Stimulated activated CD8-positive, alpha-beta memory T cell treated with anti-CD3 and anti-CD28 coated beads, Interleukin-12 subunit alpha, Interleukin-12 subunit beta, amount 100 ng/mL, for 1 hour (primary cell): ENCODE results near the gene PARP8.
A peak's percentile ranks its signal among the peaks of the same experiment; 100 is the strongest.
"Not testable (repeated sequence)": the region's sequence is repeated elsewhere in the genome, so short reads cannot be mapped to it uniquely, and the experiment has no call there.

Experiments used
- DNase-seq: peaks from one replicate; pipeline ENCODE4 v3.0.0-alpha.2; 2020; ENCODE audit warnings: low read depth

PARP8 gene, protein sequence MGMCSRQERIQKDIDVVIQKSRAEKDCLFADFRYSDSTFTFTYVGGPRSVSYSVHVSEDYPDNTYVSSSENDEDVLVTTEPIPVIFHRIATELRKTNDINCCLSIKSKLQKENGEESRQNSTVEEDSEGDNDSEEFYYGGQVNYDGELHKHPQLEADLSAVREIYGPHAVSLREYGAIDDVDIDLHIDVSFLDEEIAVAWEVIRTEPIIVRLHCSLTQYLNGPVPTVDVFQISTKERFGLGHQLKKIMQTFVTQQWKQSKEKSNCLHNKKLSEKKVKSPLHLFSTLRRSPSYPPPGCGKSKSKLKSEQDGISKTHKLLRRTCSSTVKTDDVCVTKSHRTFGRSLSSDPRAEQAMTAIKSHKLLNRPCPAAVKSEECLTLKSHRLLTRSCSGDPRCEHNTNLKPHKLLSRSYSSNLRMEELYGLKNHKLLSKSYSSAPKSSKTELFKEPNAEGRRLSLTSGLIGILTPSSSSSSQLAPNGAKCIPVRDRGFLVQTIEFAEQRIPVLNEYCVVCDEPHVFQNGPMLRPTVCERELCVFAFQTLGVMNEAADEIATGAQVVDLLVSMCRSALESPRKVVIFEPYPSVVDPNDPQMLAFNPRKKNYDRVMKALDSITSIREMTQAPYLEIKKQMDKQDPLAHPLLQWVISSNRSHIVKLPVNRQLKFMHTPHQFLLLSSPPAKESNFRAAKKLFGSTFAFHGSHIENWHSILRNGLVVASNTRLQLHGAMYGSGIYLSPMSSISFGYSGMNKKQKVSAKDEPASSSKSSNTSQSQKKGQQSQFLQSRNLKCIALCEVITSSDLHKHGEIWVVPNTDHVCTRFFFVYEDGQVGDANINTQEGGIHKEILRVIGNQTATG

DNA sequence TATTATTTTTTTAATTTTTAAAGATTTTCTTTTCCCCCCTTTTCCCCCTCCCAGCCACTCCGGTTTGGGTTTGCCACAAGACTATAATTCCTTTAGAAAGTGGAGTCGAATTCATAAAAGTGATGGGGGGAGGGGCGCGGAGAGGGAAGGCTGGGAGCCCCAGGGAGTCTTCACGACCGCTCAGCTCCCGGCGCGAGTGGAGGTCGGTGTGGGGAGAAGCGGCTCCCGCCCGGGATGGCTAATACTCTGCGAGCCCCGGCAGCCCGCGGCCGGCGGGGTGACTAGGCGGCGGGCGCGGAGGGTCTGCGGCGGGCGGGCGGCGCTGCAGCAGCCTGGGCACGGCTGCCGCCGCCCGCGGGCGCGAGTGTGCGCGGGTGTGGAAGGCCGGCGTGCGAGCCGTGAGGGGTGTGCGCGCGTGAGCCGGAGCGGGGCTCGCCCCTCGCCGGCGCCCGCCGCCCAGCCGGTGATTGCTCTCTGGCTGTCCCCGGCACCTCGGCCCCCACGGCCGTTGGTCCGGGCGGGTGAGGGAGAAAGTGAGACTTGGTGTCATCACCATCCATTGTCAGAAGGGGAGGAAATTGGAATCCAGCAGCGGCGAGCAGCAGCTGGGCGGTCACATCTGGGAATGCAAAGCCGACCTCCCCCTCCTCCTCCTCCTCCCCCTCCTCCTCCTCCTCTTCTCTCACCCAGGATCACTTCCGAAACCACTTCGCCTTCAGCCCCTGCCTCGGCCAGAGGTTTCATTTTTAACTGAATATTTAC, at the start of gene PARP8:
PARP8 (plus strand) TSS at position 377 of the 762 bp plus-strand sequence. CDS start 459 bp downstream, outside the sequence.
- peak; percentile 14 for DNase-seq

DNA sequence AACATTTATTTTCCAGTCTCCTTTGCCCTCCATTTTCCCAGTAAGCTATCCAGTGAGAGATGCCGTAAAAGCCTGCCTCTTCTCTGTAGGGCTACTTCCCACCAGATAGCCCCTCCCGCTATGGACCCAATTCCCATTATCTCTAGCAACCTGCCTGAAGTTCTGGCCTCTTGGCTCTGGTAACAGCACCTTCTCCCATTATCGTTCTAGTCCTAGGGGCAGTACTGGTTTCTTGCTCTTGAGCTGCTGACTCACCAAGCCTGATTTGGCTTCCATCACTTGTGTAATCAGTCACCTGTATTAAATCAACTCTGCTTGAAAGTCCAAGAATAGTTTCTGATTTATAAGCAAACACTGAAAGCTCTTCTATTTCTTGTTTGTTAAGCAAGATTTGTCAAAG, 42.8 kb upstream of the PARP8 start:
- no peak for DNase-seq

DNA sequence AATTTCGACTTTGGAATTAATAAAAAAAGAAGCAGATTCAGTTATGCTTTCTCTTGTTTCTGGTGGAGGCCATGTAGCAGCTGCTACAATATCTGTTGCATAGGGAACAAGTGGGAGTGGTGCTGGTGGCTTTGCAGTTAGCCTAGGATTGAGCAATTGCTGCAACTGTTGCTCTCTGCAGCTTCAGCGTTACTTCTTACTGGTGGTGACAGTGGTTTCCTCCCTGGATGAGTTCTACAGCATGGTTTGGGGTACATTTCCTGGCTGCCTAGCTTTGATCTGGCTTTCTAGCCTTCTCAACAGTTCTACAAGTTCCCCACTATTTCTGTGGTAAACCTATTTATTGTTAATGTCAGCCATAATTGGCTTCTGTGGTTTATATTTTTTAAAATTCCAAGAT, 31.6 kb upstream of the PARP8 start:
- peak; percentile 2 for DNase-seq

DNA sequence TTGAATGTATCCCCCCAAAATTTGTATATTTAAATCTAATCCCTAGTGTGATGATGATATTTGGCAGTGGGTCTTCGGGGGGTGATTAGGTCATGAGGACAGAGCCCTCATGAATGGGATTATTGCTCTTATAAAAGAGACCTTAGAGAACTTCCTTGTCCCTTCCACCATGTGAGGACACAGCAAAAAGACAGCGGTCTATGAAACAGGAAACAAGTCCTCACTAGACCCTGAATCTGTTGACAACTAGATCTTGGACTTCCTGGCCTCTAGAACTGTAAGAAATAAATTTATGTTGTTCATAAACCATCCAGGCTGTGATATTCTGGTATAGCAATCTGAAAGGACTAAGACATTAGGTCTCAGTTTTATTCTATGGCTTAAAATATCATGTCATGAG, 28.9 kb upstream of the PARP8 start:
- not testable (repeated sequence) for DNase-seq

DNA sequence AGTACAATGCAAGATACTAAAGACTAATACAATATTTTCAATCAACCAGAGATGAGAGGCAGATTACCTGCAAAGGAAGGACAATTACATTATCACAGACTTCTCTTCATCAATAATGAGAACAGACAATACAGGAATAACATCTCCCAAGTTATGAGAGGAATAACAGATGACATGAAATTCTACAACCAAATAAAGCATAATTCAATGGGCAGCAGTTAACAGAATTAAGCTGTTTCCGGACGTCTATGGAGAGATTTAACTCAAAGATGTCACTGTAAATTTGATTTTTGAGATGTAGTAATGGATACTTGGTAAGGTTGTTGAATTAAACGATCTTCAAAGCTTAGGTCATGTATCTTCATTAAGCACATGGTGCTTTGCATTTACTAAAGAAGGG, 19.8 kb upstream of the PARP8 start:
- DNase-seq: no peak

DNA sequence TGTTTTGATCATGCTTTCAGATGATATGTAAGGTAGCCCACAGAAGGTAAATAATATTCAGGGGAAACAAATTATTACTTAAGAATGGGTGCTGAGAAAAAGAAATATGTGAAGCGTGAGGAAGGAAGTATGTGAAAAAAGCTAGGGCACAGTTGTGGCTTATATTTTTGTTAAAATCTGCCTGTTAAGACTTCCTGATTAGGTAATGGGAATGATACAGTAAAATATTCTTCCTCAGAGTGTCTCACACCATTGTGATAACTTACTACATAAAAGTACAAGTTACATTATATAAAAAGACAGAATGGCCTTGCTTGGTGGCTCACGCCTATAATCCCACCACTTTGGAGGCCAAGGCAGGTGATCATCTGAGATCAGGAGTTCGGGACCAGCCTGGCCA, 18.7 kb upstream of the PARP8 start:
- no peak for DNase-seq

DNA sequence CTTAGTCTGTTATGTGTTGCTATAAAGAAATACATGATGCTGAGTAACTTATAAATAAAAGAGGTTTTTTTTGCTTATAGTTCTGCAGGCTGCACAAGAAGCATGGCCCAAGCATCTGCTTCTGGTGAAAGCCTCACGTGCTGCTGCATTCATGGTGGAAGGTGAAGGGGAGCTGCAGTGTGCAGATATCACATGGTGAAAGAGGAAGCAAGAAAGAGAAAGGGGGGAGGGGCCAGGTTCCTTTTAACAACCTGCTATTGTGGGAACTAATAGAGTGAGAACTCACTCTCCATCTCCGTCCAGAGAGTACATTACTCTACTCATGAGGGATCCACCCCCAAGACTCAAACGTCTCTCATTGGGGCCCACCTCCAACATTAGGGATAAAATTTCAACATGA, 12.5 kb upstream of the PARP8 start:
- no peak for DNase-seq

DNA sequence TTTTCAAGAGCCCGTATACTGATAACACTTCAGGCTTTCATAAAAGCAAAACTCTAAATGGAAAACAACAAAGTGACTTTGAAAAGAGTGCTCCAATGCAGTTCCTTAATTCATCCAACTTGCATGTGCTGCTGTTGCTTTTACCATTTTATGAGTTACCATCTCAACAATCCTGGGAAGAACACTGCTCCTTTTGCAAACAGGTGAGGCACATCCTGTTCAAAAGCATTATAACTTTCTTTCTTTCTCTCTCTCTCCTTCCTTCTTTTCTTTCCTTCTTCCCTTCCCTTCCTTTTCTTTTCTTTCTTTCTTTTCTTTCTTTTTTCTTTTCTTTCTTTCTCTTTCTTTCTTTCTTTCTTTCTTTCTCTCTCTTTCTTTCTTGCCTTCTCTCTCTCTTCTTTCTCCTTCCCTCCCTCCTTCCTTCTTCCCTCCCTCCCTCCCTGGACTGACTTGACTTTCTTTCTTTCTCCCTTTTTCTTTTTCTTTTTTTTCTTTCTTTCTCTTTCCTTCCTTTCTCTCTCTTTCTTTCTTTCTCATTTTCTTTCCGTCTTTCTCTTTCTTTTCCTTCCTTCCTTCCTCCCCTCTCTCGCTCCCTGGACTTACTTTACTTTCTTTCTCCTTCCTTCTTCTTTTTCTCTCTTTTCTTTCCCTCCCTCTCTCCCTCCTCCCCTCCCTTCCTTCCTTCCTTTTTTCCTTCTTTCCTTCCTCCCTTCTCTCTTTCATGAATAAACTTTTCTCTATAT, 11.2 kb upstream of the PARP8 start:
- DNase-seq: no peak

DNA sequence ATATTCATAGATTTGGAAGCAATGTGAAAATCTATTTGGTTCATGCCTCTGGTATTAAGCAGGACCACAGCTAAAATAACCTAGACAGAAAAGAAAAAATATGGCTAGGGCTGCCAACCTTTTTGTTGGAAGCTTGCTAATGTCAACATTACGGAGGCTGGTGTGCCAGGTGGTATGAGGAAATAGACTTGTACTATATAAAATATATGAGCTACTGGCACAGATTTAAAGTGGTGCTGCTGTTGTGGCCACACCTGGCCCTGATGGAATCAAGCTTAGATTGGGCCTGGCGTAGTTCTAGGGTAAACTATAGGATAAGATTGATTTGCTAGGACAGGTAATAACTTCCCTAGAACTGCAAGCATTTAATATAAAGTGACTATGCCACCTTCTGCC, 10.6 kb upstream of the PARP8 start:
- no peak for DNase-seq

DNA sequence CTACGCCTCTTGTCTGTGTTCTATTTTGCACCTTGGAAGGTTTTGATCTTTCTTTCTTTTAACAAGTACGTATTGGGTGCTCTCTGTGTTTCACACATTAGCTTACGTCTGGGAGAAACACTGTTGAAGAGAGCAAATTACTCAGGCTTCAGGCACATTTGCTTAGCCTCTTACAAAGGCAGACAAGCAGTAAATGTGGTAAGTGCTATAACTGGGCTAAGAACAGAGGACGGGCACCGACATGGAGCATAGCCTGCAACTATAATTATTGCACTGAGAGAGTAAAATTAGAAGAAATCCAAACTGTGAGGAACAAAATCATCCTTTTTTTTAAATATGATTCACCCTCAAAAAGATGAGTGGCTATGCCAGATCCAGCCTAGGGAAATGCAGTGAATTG, 9.4 kb upstream of the PARP8 start:
- no peak for DNase-seq

DNA sequence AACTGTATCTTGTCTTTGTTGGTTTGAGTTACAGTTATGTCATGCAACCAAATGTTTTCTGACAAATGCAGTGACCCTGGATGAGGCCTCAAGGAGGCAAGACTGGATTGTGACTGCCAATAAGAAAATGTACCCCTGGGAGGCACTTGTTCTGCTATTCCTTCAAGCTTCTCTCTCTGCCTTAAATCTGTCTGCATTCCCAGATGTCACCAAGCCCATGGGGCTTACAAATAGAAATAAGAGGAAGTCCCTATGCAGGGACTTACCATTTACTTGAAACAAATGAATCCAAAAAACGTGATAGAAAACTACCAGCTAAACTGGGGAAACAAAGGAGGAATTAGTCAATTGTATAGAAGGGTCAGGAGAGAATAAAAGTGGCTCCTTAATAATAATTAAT, 8.2 kb upstream of the PARP8 start:
- DNase-seq: no peak

DNA sequence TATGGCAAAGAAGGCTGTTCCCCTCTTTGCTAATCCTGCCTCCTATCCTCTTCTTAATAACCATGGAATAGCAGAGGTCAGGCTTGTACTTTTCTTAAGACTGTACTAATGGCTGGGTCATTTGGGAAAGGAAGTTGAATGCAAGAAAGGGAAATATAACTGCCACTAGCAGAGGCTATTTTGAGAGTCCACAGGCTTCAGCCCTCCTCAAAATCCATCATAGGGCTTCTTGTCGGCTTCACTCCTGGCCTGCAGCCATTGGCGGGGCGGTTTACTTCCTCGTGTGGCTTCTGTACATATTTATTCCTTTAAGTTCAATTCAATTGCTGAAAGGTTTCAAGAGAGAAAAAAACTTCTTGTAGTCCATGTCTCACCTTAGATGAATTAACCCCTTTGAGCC, 2.8 kb upstream of the PARP8 start:
- DNase-seq: no peak

DNA sequence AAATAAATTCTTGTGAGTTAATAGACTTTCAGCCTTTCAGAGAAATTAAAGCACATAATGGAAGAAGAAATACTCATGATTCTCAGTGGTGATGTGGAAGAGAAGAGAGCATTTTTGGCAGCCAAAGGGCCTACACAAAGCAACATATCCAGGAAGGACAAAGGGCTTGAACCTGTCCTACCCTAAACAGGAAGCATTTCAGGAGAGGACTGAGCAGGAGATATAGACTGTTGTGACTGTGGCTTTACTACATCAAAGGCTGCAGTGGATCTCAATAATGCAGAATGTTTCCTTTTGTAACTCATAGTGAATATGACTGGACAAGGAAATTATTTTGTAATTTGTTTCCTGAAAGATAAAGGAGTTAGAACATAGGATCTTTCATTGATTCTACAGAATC, 1.3 kb upstream of the PARP8 start:
- no peak for DNase-seq

DNA sequence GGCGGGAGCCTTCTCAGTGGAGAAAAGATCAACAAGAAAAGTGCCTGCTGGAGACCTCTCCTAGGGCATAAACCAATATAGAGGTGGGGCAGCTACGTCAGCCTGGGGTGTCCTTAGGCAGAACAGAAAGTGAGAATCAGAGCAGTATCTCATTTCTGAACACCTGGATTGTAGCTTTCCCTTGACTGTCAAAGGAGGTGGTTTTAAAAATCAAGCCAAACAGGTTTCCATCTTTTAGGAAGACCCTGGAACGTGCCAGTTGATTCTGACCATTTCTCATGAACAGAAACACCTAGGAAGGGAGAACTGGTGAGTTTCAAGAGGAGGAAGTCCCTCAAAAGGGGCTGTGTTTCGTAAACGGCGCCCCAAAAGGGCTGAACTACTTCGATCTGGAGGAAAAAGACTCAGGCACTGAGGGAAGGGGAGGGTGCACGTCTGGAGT, 655 bp upstream of the PARP8 start:
- peak; percentile 10 for DNase-seq

DNA sequence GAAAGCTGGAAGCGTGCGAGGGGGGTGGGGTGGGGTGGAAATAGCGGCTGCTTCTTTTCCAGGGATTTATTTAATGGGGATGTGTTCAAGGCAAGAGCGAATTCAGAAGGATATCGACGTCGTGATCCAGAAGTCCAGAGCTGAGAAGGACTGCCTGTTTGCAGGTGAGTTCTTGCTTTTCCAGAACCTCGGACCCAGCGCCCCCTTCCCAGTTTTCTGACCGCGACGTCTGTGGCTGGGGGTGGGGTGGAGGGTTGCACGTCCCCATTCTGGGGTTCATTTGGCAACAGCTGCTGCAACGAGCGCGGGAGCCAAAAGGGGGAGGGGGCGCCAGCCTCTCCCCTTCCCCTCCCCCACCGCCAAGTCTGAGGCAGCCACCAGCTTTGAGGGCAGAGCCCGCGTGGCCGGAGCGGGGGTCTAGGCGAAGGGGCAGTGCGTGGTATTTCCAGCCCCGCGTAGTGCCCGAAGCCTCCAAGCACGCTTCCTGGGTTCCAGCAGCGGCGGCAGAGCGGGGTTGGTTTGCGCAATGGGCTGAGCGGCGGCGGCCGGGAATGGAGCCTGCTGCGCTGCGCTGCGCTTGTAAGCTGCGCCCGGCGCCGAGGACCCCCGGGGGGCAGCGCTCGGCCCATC, 701 bp downstream of the PARP8 start:
- peak; percentile 7 for DNase-seq

DNA sequence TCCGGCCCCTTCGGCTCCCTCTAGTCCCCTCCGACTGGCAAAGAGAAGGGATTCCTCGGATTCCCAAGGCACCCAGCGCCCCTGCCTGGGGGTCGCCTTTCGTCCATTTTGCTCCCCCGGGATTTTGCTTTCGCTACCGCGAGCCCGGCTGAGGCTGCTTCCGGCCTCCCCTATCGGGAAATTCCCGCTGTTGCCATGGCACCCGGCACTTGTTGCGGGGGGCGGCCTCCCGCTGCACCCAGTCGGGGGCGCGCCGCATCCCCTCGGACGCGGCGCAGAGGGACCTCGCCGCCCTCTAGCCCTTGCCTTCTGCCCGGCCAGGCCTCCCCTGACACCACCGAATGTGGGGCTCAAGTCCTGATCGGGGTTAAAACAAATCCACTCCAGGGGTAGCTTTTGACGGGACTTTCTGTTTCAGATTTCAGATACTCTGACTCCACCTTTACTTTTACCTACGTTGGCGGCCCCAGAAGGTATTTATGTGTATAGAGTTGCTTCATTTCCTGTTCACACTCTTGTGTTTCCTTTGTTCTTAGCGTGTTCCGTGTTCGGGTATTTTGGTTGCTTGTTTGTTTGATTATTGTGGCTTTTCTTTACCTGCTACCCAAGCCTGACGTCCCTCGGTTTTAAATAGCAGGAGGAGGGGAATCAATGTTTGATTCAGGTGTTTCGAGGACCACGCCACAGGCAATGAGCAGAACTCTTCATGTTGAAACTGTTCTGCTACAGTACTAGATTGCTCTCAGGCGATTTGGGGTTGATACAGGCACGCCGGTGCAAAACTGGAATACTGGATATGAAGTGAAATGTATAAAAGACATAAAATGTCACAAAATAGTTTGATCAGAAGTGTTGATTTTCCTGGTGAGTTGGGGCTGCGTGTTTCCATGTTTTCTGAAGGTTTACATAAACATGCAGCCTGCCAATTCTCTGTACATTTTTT, 1.5 kb downstream of the PARP8 start:
- DNase-seq: peak; percentile 86

DNA sequence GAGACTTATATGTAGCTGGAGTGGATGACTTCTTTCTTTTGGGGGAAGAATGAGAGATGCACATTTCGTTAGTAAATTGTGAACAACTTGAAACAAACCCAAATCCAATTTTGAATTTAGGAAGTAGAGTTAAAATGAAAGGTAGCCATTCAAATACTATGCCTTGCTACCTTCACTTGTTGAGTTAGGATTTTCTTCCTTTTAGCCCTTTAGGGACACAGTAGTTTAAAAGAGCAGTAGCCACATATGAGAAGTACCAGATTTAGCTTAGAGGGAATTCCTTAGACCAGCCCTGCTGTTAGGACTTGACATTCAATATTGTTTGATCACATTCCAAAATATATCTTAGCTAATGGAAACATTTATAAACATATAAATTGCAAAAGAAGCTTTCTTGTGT, 2.2 kb downstream of the PARP8 start:
- DNase-seq: not testable (repeated sequence)

DNA sequence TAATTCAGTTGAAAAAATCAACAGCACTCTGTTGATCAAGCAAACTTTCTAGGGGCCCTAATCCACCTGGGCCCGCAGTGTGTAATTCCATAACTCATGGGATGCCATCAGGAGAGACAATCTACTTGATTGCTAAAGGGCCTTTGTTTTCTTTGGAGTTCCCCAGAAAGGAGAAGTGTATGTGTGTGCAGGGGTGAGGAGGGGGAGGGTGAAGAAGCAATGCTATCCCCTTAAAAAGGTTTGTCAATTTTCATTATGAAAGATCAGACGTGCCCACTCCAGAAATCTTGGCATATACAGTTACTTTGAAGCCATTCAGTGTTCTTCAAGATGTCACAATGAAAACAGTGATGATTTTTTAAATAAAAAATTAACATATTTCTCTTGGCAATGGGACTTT, 6.2 kb downstream of the PARP8 start:
- no peak for DNase-seq

DNA sequence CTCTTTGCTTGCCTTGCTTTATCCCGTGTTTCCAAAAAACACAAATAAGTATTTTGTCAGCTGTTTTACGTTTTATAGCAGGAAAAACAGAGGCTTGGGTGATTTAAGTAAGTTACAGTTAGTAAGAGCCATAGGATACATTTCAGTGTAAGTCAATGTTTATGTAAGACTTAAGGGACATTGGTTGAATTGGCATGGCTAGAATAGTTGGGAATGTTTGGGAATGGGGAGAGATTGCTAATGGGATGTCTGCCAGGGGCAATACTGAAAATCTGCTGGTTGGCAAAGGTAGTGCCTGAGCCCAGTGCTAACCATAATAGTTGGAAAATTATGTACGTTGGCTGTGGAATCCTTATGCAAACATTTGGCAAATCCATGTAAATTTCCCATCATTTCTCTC, 7.0 kb downstream of the PARP8 start:
- not testable (repeated sequence) for DNase-seq

DNA sequence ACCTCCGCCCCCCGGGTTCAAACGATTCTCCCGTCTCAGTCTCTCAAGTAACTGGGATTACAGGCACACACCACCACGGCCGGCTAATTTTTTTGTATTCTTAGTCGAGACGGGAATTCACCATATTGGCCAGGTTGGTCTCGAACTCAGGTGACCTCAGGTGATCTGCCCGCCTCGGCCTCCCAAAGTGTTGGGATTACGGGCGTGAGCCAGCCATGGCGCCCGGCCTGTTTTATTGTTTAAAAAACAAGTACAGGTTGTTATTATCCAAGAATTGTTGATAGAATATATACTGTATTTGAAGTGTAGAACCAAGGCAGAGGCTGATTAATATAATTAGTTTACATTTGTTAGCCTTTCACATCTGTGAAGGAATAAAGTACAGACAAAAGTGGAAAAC, 8.9 kb downstream of the PARP8 start:
- DNase-seq: no peak
